HL-60 (cell line): Measurements from ENCODE around the gene CAPZA2.

ENCODE experiments used
- DNase-seq, 2 experiments: peaks; one replicate each; pipeline ENCODE4 v3.0.0-alpha.2; 2010 to 2020; ENCODE audit warnings: low read depth in 1 of 2, low spot score in 1 of 2
- H3K27ac ChIP-seq: fragments of 250-450 bp; sonication (Bioruptor Pico); replicated peaks from 2 replicates; pipeline ENCODE4 v1.5.1; 2020; ENCODE audit warnings: mild to moderate bottlenecking, moderate library complexity
- H3K27me3 ChIP-seq: fragments of 250-450 bp; sonication (Bioruptor Pico); 2 replicates; pipeline ENCODE4 v1.5.1; 2021; ENCODE audit warnings: mild to moderate bottlenecking, moderate library complexity; ENCODE audit not compliant: insufficient read depth, poor library complexity, severe bottlenecking
- H3K4me3 ChIP-seq: replicated peaks from 2 replicates; pipeline ENCODE4 v1.5.1; 2011; ENCODE audit warnings: mild to moderate bottlenecking, control low read depth, low read length; ENCODE audit not compliant: insufficient read depth
- GABPA ChIP-seq: IDR thresholded peaks from 2 replicates; pipeline ENCODE4 v1.6.1; 2012; ENCODE audit warnings: low read depth
- POLR2AphosphoS5 ChIP-seq: IDR thresholded peaks from 2 replicates; pipeline ENCODE4 v1.6.1; 2012; ENCODE audit warnings: low read depth
- REST ChIP-seq: IDR thresholded peaks from 2 replicates; pipeline ENCODE4 v1.6.1; 2012; ENCODE audit warnings: low read depth; ENCODE audit not compliant: insufficient replicate concordance
- SPI1 ChIP-seq: IDR thresholded peaks from 2 replicates; pipeline ENCODE4 v1.6.1; 2012; ENCODE audit warnings: low read depth, mild to moderate bottlenecking, borderline replicate concordance
- TF ChIP-seq, protein P1 (sequence below): IDR thresholded peaks from one replicate; pipeline ENCODE4 v1.5.1; 2011; ENCODE audit warnings: low read length, control low read depth, inconsistent platforms; ENCODE audit not compliant: insufficient read depth

The CAPZA2 gene

GRCh38 chr7:116873619-116874018, 11.2 kb downstream of the CAPZA2 start:
- H3K27ac ChIP-seq: no peak overlapping the region
- no peak overlapping the region for H3K4me3 ChIP-seq
- no peak for DNase-seq
- no peaks in the 10 kb centered on the region for H3K27me3 ChIP-seq
- TF ChIP-seq GABPA (no peak), REST (no peak), SPI1 (no peak), POLR2AphosphoS5 (no peak)
- TF ChIP-seq, protein P1, sequence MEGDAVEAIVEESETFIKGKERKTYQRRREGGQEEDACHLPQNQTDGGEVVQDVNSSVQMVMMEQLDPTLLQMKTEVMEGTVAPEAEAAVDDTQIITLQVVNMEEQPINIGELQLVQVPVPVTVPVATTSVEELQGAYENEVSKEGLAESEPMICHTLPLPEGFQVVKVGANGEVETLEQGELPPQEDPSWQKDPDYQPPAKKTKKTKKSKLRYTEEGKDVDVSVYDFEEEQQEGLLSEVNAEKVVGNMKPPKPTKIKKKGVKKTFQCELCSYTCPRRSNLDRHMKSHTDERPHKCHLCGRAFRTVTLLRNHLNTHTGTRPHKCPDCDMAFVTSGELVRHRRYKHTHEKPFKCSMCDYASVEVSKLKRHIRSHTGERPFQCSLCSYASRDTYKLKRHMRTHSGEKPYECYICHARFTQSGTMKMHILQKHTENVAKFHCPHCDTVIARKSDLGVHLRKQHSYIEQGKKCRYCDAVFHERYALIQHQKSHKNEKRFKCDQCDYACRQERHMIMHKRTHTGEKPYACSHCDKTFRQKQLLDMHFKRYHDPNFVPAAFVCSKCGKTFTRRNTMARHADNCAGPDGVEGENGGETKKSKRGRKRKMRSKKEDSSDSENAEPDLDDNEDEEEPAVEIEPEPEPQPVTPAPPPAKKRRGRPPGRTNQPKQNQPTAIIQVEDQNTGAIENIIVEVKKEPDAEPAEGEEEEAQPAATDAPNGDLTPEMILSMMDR: no peak

DNA sequence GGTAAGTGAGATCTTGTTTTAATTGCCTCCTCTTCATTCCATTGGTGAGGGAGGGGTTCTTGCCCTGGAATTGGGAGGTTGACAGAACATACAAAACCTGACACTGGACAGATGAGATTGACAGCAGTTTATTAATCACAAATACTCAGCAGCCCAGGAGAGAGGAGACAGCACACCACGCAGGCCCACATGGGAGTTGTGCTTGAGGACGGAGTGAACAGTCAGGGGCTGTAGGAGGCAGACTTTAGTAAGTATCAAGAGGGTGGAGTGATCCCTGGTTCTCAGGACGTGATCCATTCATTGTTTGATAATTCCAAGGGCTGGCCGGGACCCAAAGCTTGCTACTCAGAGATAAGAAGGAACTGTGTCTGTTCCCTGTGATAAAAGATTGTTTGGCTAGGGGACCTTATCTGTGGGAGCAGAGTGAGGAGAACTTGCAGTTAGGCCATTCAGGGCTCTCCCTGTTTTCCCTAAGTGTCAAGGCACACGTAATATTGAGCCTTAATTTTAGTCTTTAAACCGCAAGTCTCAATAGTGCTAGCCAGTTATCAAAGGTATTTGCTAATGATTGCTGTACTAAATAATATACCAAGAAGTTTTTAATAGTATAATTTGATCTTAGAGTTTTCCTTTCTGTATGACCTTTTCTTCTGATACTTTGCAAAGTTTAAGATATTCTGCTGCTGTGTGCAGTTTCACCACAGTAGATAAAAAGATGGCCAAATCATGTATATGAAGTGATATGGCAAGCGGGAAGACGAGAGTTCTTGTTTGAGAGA, 14.5 kb downstream of the CAPZA2 start:
- no peaks in the 10 kb centered on the region for H3K27me3 ChIP-seq
- DNase-seq: no peak
- no peak overlapping the region for H3K27ac ChIP-seq
- TF ChIP-seq SPI1 (no peak), REST (no peak), POLR2AphosphoS5 (no peak), GABPA (no peak)
- TF ChIP-seq, protein P1: no peak
- H3K4me3 ChIP-seq: no peak overlapping the region

GRCh38 chr7:116877443-116878217, 15.2 kb downstream of the CAPZA2 start:
- Histone ChIP-seq H3K27me3 (no peaks in the 10 kb centered on the region), H3K4me3 (no peak overlapping the region), H3K27ac (no peak overlapping the region)
- no peak for DNase-seq
- TF ChIP-seq SPI1 (no peak), POLR2AphosphoS5 (no peak), REST (no peak), GABPA (no peak)
- TF ChIP-seq, protein P1: no peak
